CD4-positive, alpha-beta T cell treated with Interleukin-6 at 100 ng/mL for 8 hours (primary cell): Measurements from ENCODE around the gene ZNF605.
"Not testable (repeated sequence)": the region's sequence is repeated elsewhere in the genome, so short reads cannot be mapped to it uniquely, and the experiment has no call there.

Experiments used
- DNase-seq: peaks from one replicate; pipeline ENCODE4 v3.0.0-alpha.2; 2020; ENCODE audit warnings: mixed read lengths, low spot score

The ZNF605 gene

DNA sequence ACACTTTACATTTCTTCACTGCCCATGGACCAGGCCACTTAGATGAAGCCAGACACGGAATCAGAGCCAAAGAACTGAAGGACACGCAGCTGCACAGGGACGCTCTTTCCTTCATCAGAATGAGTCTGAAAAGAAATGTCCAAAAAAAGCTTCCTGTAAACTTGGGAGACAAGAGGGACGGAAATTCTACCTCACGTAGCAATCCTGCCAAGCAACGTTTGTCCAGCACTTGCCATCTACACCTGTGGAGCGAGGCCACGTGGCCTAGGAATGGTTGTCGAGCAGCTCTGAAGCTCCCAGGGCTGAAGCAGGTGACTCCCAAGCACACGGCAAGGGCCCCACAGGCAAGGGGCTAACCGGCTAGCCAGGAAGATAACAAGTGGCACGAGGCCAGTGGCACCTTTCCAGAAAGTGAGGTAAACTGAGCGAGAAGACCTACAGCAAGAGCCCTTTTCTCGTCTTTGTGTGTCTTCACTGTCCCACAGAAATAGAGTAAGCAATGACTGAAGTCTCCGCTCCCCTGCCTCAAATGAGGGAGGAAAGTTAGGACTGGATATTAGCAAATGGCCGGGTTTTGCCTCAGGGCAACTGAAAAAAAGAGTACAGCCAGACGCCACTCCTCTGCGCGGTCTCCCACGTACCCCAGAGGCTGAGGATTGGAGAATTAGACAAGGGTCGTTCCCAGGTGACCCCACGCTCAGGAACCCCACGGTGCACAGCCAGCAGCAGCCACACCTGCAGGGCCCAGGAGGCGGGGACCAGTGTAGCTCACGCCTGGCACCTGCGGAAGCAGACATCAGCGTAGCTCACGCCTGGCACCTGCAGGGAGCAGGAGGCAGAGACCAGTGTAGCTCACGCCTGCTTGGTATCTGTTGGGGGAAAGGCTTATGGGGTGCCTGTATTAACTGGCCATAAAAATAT is 7.7 kb downstream of the ZNF605 start:
- DNase-seq: no peak

GRCh38 chr12:132946246-132946820 is 9.8 kb downstream of the ZNF605 start:
- DNase-seq: no peak

DNA sequence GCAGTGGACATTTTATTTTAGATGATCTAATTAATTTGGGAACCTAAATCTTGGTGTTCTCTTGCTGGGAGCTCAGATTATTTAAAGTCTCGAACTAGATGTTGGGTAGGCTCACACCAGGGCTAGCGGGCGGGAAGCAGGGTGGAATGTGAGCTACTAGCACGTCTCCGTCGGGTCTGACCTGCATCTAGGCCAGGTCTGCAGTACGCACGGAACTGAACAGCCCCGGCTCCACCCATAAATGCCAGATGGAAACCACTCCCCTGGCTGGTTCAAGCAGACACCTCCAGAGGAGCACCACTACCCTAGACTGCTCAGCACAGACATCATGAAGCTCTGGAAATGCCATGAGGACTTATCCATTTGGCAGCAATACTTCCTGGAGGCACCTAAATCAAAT is 10.3 kb downstream of the ZNF605 start:
- DNase-seq: no peak

- no peak for DNase-seq
These were observed 13.5 kb downstream of the ZNF605 start for GRCh38 chr12:132942611-132943010.

- no peak for DNase-seq
These were observed 14.7 kb downstream of the ZNF605 start for GRCh38 chr12:132941336-132941954.

DNA sequence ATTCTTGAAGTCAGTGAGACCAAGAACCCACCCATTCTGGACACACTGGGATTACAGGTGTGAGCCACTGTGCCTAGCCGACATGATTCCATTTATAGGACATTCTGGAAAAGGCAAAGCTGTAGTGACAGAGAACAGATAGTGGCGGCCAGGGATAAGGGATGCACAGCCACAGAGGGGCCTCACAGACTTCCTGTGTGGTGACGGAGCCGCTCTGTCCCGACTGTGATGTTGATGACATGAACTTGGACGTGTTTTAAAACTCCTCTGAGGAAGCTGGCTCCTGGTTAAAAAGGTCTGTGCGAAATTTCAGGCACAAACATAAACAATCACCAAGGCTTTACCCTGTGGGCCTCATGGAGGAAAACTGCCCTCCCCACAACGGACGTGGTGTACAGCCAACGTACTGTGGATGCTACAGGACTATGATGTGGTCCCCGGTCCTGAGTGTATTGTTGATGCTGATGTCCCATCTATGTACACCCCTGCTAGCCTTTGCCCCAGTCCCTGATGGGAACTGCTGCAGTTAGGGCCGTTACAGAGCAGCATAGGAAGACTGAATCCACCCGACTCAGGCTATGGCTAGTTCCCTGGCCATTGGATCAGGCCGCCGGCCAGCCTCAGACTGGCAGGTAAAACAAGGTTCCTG is 15.9 kb downstream of the ZNF605 start:
- no peak for DNase-seq

DNA sequence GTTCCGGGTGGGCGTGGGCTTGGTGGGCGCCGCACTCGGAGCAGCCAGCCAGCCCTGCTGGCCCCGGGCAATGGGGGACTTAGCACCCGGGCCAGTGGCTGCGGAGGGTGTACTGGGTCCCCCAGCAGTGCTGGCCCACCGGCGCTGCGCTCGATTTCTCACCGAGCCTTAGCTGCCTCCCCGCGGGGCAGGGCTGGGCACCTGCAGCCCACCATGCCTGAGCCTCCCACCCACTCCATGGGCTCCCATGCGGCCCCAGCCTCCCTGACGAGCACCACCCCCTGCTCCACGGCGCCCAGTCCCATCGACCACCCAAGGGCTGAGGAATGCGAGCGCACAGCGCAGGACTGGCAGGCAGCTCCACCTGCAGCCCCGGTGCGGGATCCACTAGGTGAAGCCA is 17.3 kb downstream of the ZNF605 start:
- DNase-seq: not testable (repeated sequence)

DNA sequence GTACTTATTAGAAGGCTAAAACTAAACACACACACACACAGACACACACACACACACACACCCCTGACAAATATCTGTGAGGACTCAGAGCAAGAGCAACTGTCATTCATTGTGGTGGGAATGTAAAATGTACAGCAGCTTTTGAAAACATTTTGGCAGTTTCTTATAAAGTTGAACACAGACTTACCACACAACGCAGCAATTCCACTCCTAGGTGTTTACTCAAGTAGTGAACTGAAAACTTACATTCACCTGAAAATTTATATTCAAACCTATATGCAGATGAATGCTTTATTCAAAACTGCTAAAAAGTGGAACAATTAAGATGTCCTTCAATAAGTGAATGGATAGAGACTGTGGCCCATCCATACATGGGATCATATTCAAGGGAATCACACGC is 18.6 kb downstream of the ZNF605 start:
- no peak for DNase-seq

- DNase-seq: not testable (repeated sequence)
These were observed 19.2 kb downstream of the ZNF605 start for GRCh38 chr12:132936921-132937320.

DNA sequence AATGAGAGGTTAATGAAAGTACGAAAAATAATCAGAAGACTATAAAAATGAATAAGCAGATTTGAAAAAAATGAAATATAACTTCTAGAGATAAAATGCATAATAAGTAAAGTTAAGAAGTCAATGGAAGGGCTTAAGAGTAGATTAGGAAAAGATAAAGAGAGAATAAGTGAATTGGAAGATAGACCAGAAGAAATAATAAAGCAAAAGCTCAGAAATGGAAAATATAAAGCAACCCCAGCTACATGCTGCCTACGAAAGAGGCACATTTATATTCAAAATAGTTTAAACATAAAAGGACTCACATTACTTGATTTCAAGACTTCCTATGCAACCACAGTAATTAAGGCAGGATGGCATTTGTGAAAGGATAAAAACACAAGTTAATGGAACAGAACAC is 19.9 kb downstream of the ZNF605 start:
- DNase-seq: no peak

GRCh38 chr12:132926415-132926833 is 29.7 kb downstream of the ZNF605 start:
- no peak for DNase-seq

DNA sequence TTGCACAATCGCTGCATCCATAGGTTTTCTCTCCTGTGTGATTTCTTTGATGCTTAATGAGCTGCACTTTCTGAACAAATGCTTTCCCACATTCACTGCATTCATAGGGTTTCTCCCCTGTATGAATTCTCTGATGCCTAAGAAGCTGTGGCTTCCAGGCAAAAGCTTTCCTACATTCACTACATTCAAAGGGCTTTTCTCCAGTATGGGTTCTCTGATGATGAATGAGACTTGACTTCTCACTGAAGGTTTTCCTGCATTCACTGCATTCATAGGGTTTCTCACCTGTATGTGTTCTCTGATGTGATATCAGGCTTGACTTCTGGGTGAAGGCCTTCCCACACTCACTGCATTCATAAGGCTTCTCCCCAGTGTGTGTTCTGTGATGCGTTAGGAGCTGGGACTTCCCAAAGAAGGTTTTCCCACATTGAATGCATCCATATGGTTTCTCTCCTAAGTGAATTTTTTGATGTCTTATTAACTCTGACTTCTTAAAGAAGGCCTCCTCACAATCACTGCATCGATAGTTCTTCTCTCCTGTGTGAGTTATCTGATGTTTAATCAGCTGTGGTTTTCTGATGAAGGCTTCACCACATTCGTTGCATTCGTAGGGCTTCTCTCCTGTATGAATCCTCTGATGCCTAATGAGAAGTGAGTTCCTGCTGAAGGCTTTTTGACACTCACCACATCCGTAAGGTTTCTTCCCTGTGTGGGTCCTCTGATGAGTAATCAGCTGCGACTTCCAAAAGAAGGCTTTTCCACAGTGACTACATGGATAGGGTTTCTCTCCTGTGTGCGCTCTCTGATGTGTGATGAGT is 30.3 kb downstream of the ZNF605 start:
- no peak for DNase-seq

DNA sequence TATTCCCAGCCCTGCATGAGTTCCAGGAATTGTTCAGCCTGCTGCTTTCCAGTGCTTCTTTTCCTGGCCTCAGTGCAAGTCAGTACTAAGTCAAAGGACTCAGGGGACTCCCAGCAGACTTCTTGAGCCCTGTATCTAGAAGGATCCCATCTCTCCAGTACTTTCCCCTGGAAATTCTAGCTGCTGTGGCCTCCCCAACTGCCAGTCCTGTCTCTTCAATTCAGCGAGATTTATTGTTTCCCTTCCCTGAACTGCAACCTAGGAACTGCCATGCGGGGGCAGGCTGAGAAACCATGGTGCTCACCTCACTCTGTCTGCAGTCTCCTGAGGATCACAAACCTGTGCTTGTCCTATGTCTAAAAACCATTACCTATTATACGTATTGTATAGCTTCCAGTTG is 31.8 kb downstream of the ZNF605 start:
- no peak for DNase-seq

DNA sequence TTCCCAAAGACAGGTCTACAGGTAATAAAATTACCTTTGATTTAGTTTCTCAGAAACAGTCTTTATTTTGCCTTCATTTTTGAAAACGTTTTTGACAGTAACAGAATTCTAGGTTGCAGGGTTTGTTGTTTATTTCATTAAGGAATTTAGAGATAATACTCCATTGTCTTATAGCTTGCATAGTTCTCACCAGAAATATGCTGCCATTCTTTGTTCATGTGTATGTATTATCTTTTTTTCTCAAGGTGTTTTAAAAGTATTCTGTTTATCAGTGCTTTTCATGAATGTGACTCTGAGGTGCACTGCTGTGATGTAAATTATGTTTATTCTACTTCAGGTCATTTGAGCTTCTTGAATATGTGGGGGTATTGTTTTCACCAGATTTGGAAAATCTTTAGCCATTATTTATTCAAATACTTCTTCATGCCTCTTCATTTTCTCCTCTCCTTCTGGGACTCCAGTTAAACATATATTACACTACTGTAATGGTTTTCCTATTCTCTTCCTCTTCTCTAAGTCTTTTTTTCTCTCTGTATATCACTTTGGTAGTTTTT is 32.7 kb downstream of the ZNF605 start:
- no peak for DNase-seq

- no peak for DNase-seq
These were observed 33.4 kb downstream of the ZNF605 start for GRCh38 chr12:132922676-132923075.

DNA sequence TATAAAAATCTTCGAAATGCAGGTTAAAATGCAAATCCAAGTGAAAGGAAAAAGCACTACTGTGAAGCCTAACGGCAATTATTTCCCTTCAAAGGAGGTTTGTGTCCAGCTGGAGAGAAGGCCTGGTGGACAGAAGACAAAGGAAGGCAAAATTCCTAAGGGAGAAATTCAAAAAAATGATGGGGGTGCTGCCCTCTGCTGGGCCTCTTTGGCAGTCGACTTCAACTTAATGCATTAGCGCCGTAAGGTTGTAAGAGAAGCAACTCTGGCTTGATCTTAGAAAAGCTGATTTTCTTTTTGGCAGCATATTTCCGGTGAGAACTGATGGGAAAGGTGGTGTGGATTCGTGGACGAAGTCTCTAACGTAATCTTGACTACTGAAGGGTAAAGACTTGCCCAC is 34.4 kb downstream of the ZNF605 start:
- no peak for DNase-seq

GRCh38 chr12:132918680-132919079 is 37.4 kb downstream of the ZNF605 start:
- no peak for DNase-seq

- no peak for DNase-seq
These were observed 47.1 kb downstream of the ZNF605 start for GRCh38 chr12:132909030-132909368.

GRCh38 chr12:132908145-132909029 is 47.7 kb downstream of the ZNF605 start:
- DNase-seq: peak; percentile 96

DNA sequence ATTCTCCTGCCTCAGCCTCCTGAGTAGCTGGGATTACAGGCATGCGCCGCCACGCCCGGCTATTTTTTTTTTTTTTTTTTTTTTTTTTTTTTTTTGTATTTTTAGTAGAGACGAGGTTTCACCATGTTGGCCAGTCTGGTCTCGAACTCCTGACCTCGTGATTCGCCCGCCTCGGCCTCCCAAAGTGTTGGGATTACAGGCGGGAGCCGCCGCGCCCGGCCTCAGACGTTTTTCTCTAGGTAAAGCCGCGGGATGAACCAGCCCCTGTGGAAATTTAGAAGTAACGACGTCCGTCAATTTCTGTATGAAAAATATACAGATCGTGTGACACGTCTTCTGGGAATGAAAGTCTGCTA is 48.3 kb downstream of the ZNF605 start:
- not testable (repeated sequence) for DNase-seq

- no peak for DNase-seq
These were observed 48.9 kb downstream of the ZNF605 start for GRCh38 chr12:132907216-132907615.
